Astrocyte of the cerebellum (primary cell): ENCODE data around the gene TMEM9B.
A peak's percentile ranks its signal among the peaks of the same experiment; 100 is the strongest.

Experiments
- DNase-seq: peaks from one replicate; pipeline ENCODE4 v3.0.0-alpha.2; 2011; ENCODE audit warnings: low read depth
- H3K4me3 ChIP-seq: 2 replicates; pipeline ENCODE4 v1.5.1; 2011; ENCODE audit warnings: mild to moderate bottlenecking, low read depth, low read length, moderate library complexity
- in situ Hi-C: cut with HindIII; loops from 2 replicates; pipeline ENCODE4 v1.10.0; 2017; ENCODE audit warnings: low sequenced_read_pairs
- TF ChIP-seq, protein P1 (sequence below): IDR thresholded peaks from 2 replicates; pipeline ENCODE4 v1.5.1; 2012; ENCODE audit warnings: low read length, low read depth, moderate library complexity, mild to moderate bottlenecking; ENCODE audit errors: missing control alignments

Gene TMEM9B

DNA sequence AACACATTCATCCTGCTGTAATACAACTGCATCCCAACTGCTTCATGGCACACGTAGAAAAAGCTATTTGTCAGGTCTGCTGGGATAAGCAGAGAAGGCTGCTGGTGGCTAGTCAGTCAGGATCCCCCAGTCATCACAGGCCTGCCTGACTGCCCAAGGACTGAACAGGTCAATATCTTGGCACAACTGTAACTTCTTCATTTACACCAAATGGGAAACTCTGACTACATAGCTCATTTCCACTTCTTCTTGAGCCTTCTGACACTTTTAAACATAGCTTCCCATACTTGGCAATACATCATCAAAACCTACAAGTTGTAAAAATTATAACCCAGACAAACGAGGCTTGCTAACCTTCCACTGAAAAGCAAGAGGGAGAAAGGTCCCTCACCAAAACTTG is 2.8 kb downstream of the TMEM9B start:
- no peak for DNase-seq
- H3K4me3 ChIP-seq, result no peak overlapping the region
- in situ Hi-C loops, result no loop called here
- TF ChIP-seq, protein P1, sequence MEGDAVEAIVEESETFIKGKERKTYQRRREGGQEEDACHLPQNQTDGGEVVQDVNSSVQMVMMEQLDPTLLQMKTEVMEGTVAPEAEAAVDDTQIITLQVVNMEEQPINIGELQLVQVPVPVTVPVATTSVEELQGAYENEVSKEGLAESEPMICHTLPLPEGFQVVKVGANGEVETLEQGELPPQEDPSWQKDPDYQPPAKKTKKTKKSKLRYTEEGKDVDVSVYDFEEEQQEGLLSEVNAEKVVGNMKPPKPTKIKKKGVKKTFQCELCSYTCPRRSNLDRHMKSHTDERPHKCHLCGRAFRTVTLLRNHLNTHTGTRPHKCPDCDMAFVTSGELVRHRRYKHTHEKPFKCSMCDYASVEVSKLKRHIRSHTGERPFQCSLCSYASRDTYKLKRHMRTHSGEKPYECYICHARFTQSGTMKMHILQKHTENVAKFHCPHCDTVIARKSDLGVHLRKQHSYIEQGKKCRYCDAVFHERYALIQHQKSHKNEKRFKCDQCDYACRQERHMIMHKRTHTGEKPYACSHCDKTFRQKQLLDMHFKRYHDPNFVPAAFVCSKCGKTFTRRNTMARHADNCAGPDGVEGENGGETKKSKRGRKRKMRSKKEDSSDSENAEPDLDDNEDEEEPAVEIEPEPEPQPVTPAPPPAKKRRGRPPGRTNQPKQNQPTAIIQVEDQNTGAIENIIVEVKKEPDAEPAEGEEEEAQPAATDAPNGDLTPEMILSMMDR, result no peak

DNA sequence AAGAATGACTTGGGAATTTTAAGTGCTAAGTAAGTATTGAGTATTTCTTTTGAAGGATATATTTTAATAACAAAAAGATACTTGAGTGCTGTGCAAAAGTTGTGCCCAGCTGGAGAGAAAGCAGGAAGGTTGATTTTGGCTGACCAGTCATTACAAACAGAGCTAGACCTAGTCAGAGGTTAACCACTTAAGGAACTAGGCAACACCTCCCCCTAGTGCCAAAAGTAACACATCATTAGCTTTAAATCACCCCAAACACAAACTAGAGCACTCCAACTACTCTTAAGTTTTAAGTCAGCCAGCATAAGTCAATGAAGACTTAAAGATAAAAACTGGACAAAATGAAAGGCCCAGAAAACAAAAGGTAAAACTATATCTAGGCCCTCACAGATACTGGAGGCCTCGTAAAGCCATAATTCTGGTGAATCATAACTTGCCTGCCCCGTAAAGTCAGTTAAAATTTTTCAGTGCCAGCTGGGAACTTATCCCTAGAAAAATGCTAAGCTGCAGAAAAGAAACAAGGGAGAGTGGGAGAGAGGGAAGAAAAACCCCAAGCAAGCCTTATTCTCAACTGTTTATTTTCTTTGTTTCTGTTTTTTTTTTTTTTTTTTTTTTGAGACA is 4.6 kb downstream of the TMEM9B start:
- DNase-seq, result peak; percentile 84
- in situ Hi-C loops, result no loop called here
- H3K4me3 ChIP-seq, result no peak overlapping the region
- TF ChIP-seq, protein P1, result peak; percentile 65

DNA sequence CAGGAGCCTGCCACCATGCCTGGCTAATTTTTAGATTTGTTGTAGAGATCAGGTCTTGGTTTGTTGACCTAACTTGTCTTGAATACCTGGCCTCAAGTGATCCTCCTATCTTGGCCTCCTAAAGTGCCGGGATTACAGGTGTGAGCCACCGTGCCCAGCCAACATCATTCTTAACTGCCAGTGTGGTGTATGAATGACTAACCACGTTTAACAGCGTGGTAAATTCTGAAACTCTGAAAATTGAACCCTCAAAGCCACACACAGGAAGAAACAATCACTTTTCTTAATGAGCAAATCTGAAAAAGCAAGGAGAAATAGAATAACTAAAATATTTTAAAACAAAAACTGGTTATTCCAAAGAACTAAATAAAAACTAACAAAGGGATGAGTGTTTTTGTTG is 7.4 kb downstream of the TMEM9B start:
- no peak for DNase-seq

DNA sequence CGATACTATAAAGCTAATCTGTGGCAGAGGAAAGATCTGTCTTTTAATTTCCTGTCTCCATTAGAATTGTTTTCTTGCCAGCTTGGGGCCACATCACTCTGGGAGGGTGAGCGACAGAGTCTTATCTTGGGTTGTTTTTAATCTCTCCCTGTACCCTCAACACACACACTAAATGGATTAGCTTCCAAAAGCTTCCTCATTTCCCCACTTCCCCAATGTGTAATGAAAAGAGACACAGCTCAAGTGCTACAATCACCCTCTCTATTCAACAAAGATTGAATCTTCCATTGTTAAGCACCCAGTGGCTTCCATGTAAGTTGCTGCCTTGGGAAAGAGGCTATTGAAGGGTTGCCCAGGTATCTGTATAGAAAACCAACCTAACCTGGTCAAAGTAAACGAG is 15.4 kb downstream of the TMEM9B start:
- TF ChIP-seq, protein P1, result no peak
- DNase-seq, result no peak
- no peak overlapping the region for H3K4me3 ChIP-seq
- in situ Hi-C loops, result loop anchor here (5.0 kb wide), 1 partner anchor 82 kb away; no protein-coding TSS in a partner anchor

More for the DNA sequence above, 7.4 kb downstream of the TMEM9B start:
- TF ChIP-seq, protein P1, result no peak
- in situ Hi-C loops, result no loop called here
- H3K4me3 ChIP-seq, result no peak overlapping the region

DNA sequence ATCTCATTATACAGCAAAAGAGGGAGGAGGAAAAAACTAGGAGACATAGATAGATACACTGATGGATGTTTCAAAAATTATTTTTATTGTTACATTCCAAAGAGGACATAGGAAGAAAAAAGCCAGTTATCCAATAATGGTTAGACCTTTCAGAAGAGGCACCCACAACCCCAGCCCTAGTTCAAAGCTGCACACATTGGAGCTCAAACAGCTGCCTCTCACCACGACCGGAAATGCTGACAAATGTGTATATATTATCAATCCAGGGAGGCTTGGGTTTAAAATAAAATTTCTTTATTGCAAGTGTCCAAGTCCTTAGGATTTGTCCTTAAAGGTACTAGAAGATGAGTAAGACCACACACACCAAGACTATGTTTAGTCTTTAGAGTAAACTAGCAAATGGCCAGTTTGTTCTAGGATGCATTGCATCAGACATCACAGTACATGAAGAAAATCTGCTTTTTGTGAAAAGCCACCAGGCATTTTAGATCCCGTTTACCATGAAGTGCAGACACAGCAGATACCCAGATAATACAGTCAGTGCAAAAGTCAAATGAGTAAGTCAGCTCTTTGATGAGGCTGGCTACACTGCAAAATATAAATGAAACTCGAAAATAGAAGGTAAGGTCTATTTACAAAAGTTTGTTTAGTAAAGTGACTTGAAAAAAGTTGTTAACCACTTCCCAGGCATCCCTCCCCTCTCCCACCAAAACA is 16.9 kb downstream of the TMEM9B start:
- TF ChIP-seq, protein P1, result no peak
- no peak for DNase-seq
- no peak overlapping the region for H3K4me3 ChIP-seq
- in situ Hi-C loops, result loop anchor here (5.0 kb wide), 1 partner anchor 80 kb away; no protein-coding TSS in a partner anchor

DNA sequence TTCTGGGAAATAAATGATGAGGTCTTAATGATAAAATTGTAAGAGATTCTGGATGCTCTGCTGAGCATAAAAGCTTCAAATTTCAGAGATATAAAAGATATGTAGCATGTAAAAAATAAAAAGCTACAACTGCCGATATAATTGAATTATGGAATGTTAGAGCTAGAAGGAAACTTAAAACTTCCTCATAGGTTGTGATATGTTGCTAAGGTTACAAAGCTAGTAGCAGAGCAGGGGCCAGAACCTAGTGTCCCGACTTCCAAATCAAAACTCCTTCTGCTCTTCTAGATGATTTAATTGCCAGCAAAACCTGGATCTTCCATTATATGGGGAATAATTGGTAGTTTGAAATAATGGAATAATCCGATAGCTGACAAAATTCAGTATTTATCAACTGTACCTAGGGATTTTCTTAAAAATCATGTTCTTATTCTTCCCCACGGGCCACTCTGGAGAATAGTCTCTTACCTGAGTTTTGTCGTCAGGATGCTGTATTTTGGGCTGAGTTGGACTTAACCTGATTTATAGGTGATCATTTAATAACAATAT is 21.6 kb downstream of the TMEM9B start, which contains the start of gene ASCL3:
Gene ASCL3 (minus strand): TSS at position 499 of the 549 bp plus-strand sequence. CDS start 4,855 bp downstream, outside the sequence.
- H3K4me3 ChIP-seq, result no peak within 1 kb of the TSS
- no peak for DNase-seq
- in situ Hi-C loops, result no loop called here
- TF ChIP-seq, protein P1, result no peak
